Suprapubic skin (tissue), 4 donors: ENCODE measurements around the gene OR2AJ1.

Source experiments
- EP300 ChIP-seq: sonication (generic); formaldehyde crosslinking; IDR thresholded peaks from one replicate; pipeline ENCODE4 v1.6.1; 2017; ENCODE audit warnings: antibody characterized with exemption
- POLR2A ChIP-seq, 2 donors: fragments of 450-650 bp; IDR thresholded peaks; one replicate each; pipeline ENCODE4 v1.6.1; 2017; ENCODE audit warnings: antibody characterized with exemption in 2 of 2, mild to moderate bottlenecking in 2 of 2, moderate library complexity in 2 of 2
- POLR2AphosphoS5 ChIP-seq, 3 donors: sonication (generic); formaldehyde crosslinking; IDR thresholded peaks; one replicate each; pipeline ENCODE4 v1.6.1; 2017; ENCODE audit warnings: antibody characterized with exemption in 3 of 3
- TF ChIP-seq, protein P1 (sequence below), 2 donors: fragments of 200-600 bp in 1 of 2; fragments of 450-650 bp in 1 of 2; sonication (generic) in 1 of 2; IDR thresholded peaks; one replicate each; pipeline ENCODE4 v1.5.1; 2016 to 2019; ENCODE audit warnings: antibody characterized with exemption in 2 of 2, mild to moderate bottlenecking in 1 of 2, moderate library complexity in 1 of 2

DNA sequence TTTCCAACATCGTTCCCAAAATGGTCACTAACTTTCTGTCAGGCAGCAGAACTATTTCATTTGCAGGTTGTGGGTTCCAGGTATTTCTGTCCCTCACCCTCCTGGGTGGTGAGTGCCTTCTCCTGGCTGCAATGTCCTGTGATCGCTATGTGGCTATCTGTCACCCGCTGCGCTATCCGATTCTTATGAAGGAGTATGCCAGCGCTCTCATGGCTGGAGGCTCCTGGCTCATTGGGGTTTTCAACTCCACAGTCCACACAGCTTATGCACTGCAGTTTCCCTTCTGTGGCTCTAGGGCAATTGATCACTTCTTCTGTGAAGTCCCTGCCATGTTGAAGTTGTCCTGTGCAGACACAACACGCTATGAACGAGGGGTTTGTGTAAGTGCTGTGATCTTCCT lies 9.3 kb downstream of the OR2AJ1 start:
- TF ChIP-seq, protein P1, sequence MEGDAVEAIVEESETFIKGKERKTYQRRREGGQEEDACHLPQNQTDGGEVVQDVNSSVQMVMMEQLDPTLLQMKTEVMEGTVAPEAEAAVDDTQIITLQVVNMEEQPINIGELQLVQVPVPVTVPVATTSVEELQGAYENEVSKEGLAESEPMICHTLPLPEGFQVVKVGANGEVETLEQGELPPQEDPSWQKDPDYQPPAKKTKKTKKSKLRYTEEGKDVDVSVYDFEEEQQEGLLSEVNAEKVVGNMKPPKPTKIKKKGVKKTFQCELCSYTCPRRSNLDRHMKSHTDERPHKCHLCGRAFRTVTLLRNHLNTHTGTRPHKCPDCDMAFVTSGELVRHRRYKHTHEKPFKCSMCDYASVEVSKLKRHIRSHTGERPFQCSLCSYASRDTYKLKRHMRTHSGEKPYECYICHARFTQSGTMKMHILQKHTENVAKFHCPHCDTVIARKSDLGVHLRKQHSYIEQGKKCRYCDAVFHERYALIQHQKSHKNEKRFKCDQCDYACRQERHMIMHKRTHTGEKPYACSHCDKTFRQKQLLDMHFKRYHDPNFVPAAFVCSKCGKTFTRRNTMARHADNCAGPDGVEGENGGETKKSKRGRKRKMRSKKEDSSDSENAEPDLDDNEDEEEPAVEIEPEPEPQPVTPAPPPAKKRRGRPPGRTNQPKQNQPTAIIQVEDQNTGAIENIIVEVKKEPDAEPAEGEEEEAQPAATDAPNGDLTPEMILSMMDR (IDR thresholded peaks at IDR 0.05), result no peak
- no peak for TF ChIP-seq EP300
- TF ChIP-seq POLR2A (IDR thresholded peaks at IDR 0.05), result no peak
- TF ChIP-seq POLR2AphosphoS5 (IDR thresholded peaks at IDR 0.05), result no peak
